Measurements from ENCODE around the gene GPAT3. TPM values are rescaled to one million over a fixed set of nuclear protein-coding genes. Genes with fewer than 3 reads are reported as not detected.

Gene GPAT3
- polyA plus RNA-seq, 1 experiment = 15.0 TPM

- H3K27me3 ChIP-seq (ENCODE audit: control insufficient read depth, insufficient read depth, low read length) = no peaks in the 10 kb centered on the region
- TF ChIP-seq CTCF (IDR thresholded peaks at IDR 0.05; ENCODE audit: low read depth, low read length) = no peak
- DNase-seq (ENCODE audit: low read depth, low spot score) = no peak
- no peak overlapping the region for H3K27ac ChIP-seq (ENCODE audit: low read depth, low read length)
- no peaks in the 10 kb centered on the region for H3K9me3 ChIP-seq (ENCODE audit: control insufficient read depth, insufficient read depth, low read length)
- POLR2A ChIA-PET = interaction anchor here (0.6 kb wide), 1 partner anchor 58 kb away, joined by 3 read pairs; no protein-coding TSS in a partner anchor
- CTCF ChIA-PET = no interaction called here
- no peak overlapping the region for H3K4me3 ChIP-seq (ENCODE audit: low read depth, low read length)
Observed at GRCh38 chr4:83605744-83606172, 69.8 kb downstream of the GPAT3 start.

- DNase-seq (ENCODE audit: low read depth, low spot score) = no peak
- ChIA-PET POLR2A (no interaction called here), CTCF (no interaction called here)
- Histone ChIP-seq H3K4me3 (ENCODE audit: low read depth, low read length) (no peak overlapping the region), H3K27ac (ENCODE audit: low read depth, low read length) (no peak overlapping the region), H3K27me3 (ENCODE audit: control insufficient read depth, insufficient read depth, low read length) (no peaks in the 10 kb centered on the region), H3K9me3 (ENCODE audit: control insufficient read depth, insufficient read depth, low read length) (no peaks in the 10 kb centered on the region)
- TF ChIP-seq CTCF (IDR thresholded peaks at IDR 0.05; ENCODE audit: low read depth, low read length) = no peak
Observed at GRCh38 chr4:83606460-83606859, 70.6 kb downstream of the GPAT3 start.

GRCh38 chr4:83606898-83607297 is 71.0 kb downstream of the GPAT3 start:
- H3K4me3 ChIP-seq (ENCODE audit: low read depth, low read length) = no peak overlapping the region
- H3K27me3 ChIP-seq (ENCODE audit: control insufficient read depth, insufficient read depth, low read length) = no peaks in the 10 kb centered on the region
- H3K27ac ChIP-seq (ENCODE audit: low read depth, low read length) = no peak overlapping the region
- DNase-seq (ENCODE audit: low read depth, low spot score) = no peak
- TF ChIP-seq CTCF (IDR thresholded peaks at IDR 0.05; ENCODE audit: low read depth, low read length) = no peak
- no peaks in the 10 kb centered on the region for H3K9me3 ChIP-seq (ENCODE audit: control insufficient read depth, insufficient read depth, low read length)
- ChIA-PET POLR2A (no interaction called here), CTCF (interaction anchor here (0.6 kb wide), 1 partner anchor 533 kb away, joined by 3 read pairs; no protein-coding TSS in a partner anchor)

GRCh38 chr4:83609365-83609764 is 73.5 kb downstream of the GPAT3 start:
- Histone ChIP-seq H3K4me3 (ENCODE audit: low read depth, low read length) (no peak overlapping the region), H3K27ac (ENCODE audit: low read depth, low read length) (no peak overlapping the region), H3K9me3 (ENCODE audit: control insufficient read depth, insufficient read depth, low read length) (peaks cover 4% of the 10 kb centered on the region; the same call in 1 of the 2 replicates), H3K27me3 (ENCODE audit: control insufficient read depth, insufficient read depth, low read length) (no peaks in the 10 kb centered on the region)
- ChIA-PET CTCF (interaction anchor here (0.8 kb wide), 1 partner anchor 118 kb away, joined by 3 read pairs; no protein-coding TSS in a partner anchor), POLR2A (no interaction called here)
- DNase-seq (ENCODE audit: low read depth, low spot score) = no peak
- TF ChIP-seq CTCF (IDR thresholded peaks at IDR 0.05; ENCODE audit: low read depth, low read length) = no peak

- ChIA-PET POLR2A (no interaction called here), CTCF (no interaction called here)
- no peak for DNase-seq (ENCODE audit: low read depth, low spot score)
- no peak for TF ChIP-seq CTCF (IDR thresholded peaks at IDR 0.05; ENCODE audit: low read depth, low read length)
- H3K27me3 ChIP-seq (ENCODE audit: control insufficient read depth, insufficient read depth, low read length) = no peaks in the 10 kb centered on the region
- no peak overlapping the region for H3K4me3 ChIP-seq (ENCODE audit: low read depth, low read length)
- peaks cover 12% of the 10 kb centered on the region; the same call in 1 of the 2 replicates for H3K9me3 ChIP-seq (ENCODE audit: control insufficient read depth, insufficient read depth, low read length)
- no peak overlapping the region for H3K27ac ChIP-seq (ENCODE audit: low read depth, low read length)
Observed at GRCh38 chr4:83610729-83611128, 74.8 kb downstream of the GPAT3 start.

All from AG04450 (cell line).